Liver (tissue), 9 donors: ENCODE data around the gene KCNIP4. TPM values are rescaled to one million over a fixed set of nuclear protein-coding genes. Genes with fewer than 3 reads are reported as not detected.

Experiments used
- DNase-seq: peaks from one replicate; pipeline ENCODE4 v3.0.0-alpha.2; 2017; ENCODE audit warnings: low spot score
- H3K27ac ChIP-seq, 2 donors: one replicate each; pipeline ENCODE4 v1.7.0; 2013; ENCODE audit warnings: inconsistent platforms in 2 of 2, low read length in 2 of 2, control low read depth in 1 of 2, low read depth in 1 of 2, mild to moderate bottlenecking in 1 of 2
- H3K27me3 ChIP-seq, 4 donors: one replicate each; pipeline versions ENCODE4 v1.6.1 to v1.7.0; 2013; ENCODE audit warnings: low read length in 3 of 4, inconsistent platforms in 1 of 4, mild to moderate bottlenecking in 1 of 4, moderate library complexity in 1 of 4; ENCODE audit not compliant: control insufficient read depth in 4 of 4, insufficient read depth in 4 of 4
- H3K36me3 ChIP-seq, 4 donors: one replicate each; pipeline versions ENCODE4 v1.6.1 to v1.7.0; 2013; ENCODE audit warnings: low read length in 3 of 4, mild to moderate bottlenecking in 3 of 4, low read depth in 1 of 4, moderate library complexity in 1 of 4; ENCODE audit not compliant: control insufficient read depth in 4 of 4, insufficient read depth in 3 of 4
- H3K4me1 ChIP-seq, 4 donors: one replicate each; pipeline versions ENCODE4 v1.6.1 to v1.7.0; 2013; ENCODE audit warnings: low read length in 3 of 4, mild to moderate bottlenecking in 3 of 4, moderate library complexity in 1 of 4; ENCODE audit not compliant: control insufficient read depth in 4 of 4, insufficient read depth in 4 of 4
- H3K4me3 ChIP-seq, 3 donors: one replicate each; pipeline versions ENCODE4 v1.6.1 to v1.7.0; 2013; ENCODE audit warnings: low read length in 3 of 3, control low read depth in 1 of 3, low read depth in 1 of 3, mild to moderate bottlenecking in 1 of 3
- H3K9ac ChIP-seq, 2 donors: one replicate each; pipeline ENCODE4 v1.7.0; 2013; ENCODE audit warnings: low read length in 2 of 2, mild to moderate bottlenecking in 2 of 2, moderate library complexity in 2 of 2, control low read depth in 1 of 2, low read depth in 1 of 2
- H3K9me3 ChIP-seq, 4 donors: one replicate each; pipeline versions ENCODE4 v1.6.1 to v1.7.0; 2013; ENCODE audit warnings: low read length in 3 of 4; ENCODE audit not compliant: control insufficient read depth in 4 of 4
- ATF3 ChIP-seq: IDR thresholded peaks from 2 replicates; pipeline ENCODE4 v1.6.1; 2016; ENCODE audit warnings: antibody characterized with exemption
- CTCF ChIP-seq: fragments of 150-350 bp; IDR thresholded peaks from 2 replicates; pipeline ENCODE4 v1.5.1; 2017; ENCODE audit warnings: improper control_type of control experiment, low read depth, low read length; ENCODE audit not compliant: missing input control
- EGR1 ChIP-seq, 2 donors: IDR thresholded peaks; 2 replicates each; pipeline ENCODE4 v1.6.1; 2016 to 2018; ENCODE audit warnings: antibody characterized with exemption in 2 of 2, low read depth in 2 of 2
- FOXA1 ChIP-seq: IDR thresholded peaks from 2 replicates; pipeline ENCODE4 v1.6.1; 2016; ENCODE audit warnings: antibody characterized with exemption
- FOXA2 ChIP-seq: IDR thresholded peaks from 2 replicates; pipeline ENCODE4 v1.6.1; 2016; ENCODE audit warnings: antibody characterized with exemption
- GABPA ChIP-seq, 2 donors: IDR thresholded peaks in 1 of 2; conservative IDR thresholded peaks in 1 of 2; 2 replicates each; pipeline ENCODE4 v1.6.1; 2016; ENCODE audit warnings: antibody characterized with exemption in 2 of 2, mild to moderate bottlenecking in 1 of 2, moderate library complexity in 1 of 2
- HNF4A ChIP-seq, 2 donors: conservative IDR thresholded peaks; 2 replicates each; pipeline ENCODE4 v1.6.1; 2016; ENCODE audit warnings: antibody characterized with exemption in 2 of 2, mild to moderate bottlenecking in 2 of 2
- HNF4G ChIP-seq: IDR thresholded peaks from 2 replicates; pipeline ENCODE4 v1.6.1; 2016; ENCODE audit warnings: antibody characterized with exemption
- MAX ChIP-seq: IDR thresholded peaks from 2 replicates; pipeline ENCODE4 v1.6.1; 2016; ENCODE audit warnings: antibody characterized with exemption
- NR2F2 ChIP-seq: IDR thresholded peaks from 2 replicates; pipeline ENCODE4 v1.6.1; 2016; ENCODE audit warnings: antibody characterized with exemption
- RAD21 ChIP-seq, 2 donors: IDR thresholded peaks; 2 replicates each; pipeline ENCODE4 v1.6.1; 2016; ENCODE audit warnings: antibody characterized with exemption in 2 of 2, mild to moderate bottlenecking in 2 of 2
- REST ChIP-seq: IDR thresholded peaks from 2 replicates; pipeline ENCODE4 v1.6.1; 2016; ENCODE audit warnings: antibody characterized with exemption, mild to moderate bottlenecking
- RXRA ChIP-seq, 2 donors: IDR thresholded peaks; 2 replicates each; pipeline ENCODE4 v1.6.1; 2017 to 2018; ENCODE audit warnings: antibody characterized with exemption in 2 of 2, mild to moderate bottlenecking in 1 of 2
- SP1 ChIP-seq: IDR thresholded peaks from 2 replicates; pipeline ENCODE4 v1.6.1; 2018; ENCODE audit warnings: antibody characterized with exemption, mild to moderate bottlenecking
- WGBS: extraction: QIAGEN DNeasy Blood & Tissue Kit; methylation state at CpG from one replicate; pipeline ENCODE4 v1.1.7; 2013; 5-methylcytosine and 5-hydroxymethylcytosine counted together
- polyA plus RNA-seq, 2 donors: library from polyadenylated mRNA; stranded (reverse) in 1 of 2; unstranded in 1 of 2; fragments of 200-250 nt in 1 of 2; fragments of >200 nt in 1 of 2; fragmentation: Nextera tagmentation in 1 of 2; extraction: Ambion mirVana in 1 of 2; gene quantifications; one replicate each; pipeline versions ENCODE4 v1.2.1 to v1.2.3, GENCODE V29; 2013 to 2015
- total RNA-seq, 2 donors: library from RNA; depleted of rRNA; stranded (reverse); fragments of >200 nt; gene quantifications; one replicate each; pipeline ENCODE4 v1.2.3, GENCODE V29; 2014
- donor health status: healthy.
- donor health status: healthy.
- donor health status: healthy.
- donor health status: healthy.
- donor health status: healthy.

KCNIP4 gene
- total and polyA plus RNA-seq, 4 donors: 0.08 to 0.14 TPM; not detected in 2

GRCh38 chr4:21915761-21916160 is 32.8 kb downstream of the KCNIP4 start:
- H3K9ac ChIP-seq: no peak overlapping the region
- no peak for TF ChIP-seq NR2F2
- no peaks in the 10 kb centered on the region for H3K4me1 ChIP-seq
- H3K36me3 ChIP-seq: no peaks in the 10 kb centered on the region
- H3K27me3 ChIP-seq: no peaks in the 10 kb centered on the region
- no peaks in the 10 kb centered on the region for H3K9me3 ChIP-seq
- no peak for DNase-seq
- H3K4me3 ChIP-seq: no peak overlapping the region
- 63% methylated on average over 3 of the region's 3 CpGs for WGBS
- H3K27ac ChIP-seq: no peak overlapping the region

- DNase-seq: no peak
- peaks cover 2 to 13% (median 10%) of the 10 kb centered on the region in 4 donors for H3K9me3 ChIP-seq
- no peaks in the 10 kb centered on the region for H3K4me1 ChIP-seq
- no peaks in the 10 kb centered on the region for H3K27me3 ChIP-seq
- TF ChIP-seq SP1: no peak
- no peak for TF ChIP-seq ATF3
- no peak for TF ChIP-seq FOXA2
- TF ChIP-seq MAX: no peak
- no peak overlapping the region for H3K9ac ChIP-seq
- 80% methylated on average over 1 of the region's 1 CpG for WGBS
- H3K4me3 ChIP-seq: no peak overlapping the region
- no peak overlapping the region for H3K27ac ChIP-seq
- H3K36me3 ChIP-seq: no peaks in the 10 kb centered on the region
These were observed 46.7 kb downstream of the KCNIP4 start for GRCh38 chr4:21901831-21902230.

GRCh38 chr4:21901281-21901680 is 47.3 kb downstream of the KCNIP4 start:
- no peak overlapping the region for H3K4me3 ChIP-seq
- TF ChIP-seq EGR1 (IDR thresholded peaks at IDR 0.05; ENCODE audit: low read depth in 2 of 2) (no peak), FOXA1 (no peak), GABPA (IDR thresholded peaks at IDR 0.05 in 1 of 2, conservative IDR thresholded peaks at IDR 0.05 in 1 of 2) (no peak), RXRA (IDR thresholded peaks at IDR 0.05) (no peak), HNF4G (no peak), FOXA2 (no peak), RAD21 (IDR thresholded peaks at IDR 0.05) (no peak), CTCF (no peak), HNF4A (conservative IDR thresholded peaks at IDR 0.05) (no peak)
- no peaks in the 10 kb centered on the region for H3K4me1 ChIP-seq
- no peak for DNase-seq
- peaks cover 2 to 13% (median 10%) of the 10 kb centered on the region in 4 donors for H3K9me3 ChIP-seq
- H3K36me3 ChIP-seq: no peaks in the 10 kb centered on the region
- no peaks in the 10 kb centered on the region for H3K27me3 ChIP-seq
- no peak overlapping the region for H3K9ac ChIP-seq
- no peak overlapping the region for H3K27ac ChIP-seq
- 81% methylated on average over 2 of the region's 2 CpGs for WGBS

GRCh38 chr4:21900211-21900610 is 48.4 kb downstream of the KCNIP4 start:
- Histone ChIP-seq H3K27ac (no peak overlapping the region), H3K36me3 (no peaks in the 10 kb centered on the region), H3K9me3 (peaks cover 2 to 13% (median 10%) of the 10 kb centered on the region in 4 donors), H3K27me3 (no peaks in the 10 kb centered on the region), H3K4me3 (no peak overlapping the region), H3K9ac (no peak overlapping the region), H3K4me1 (no peaks in the 10 kb centered on the region)
- no peak for DNase-seq
- 36% methylated on average over 2 of the region's 2 CpGs for WGBS
- no peak for TF ChIP-seq HNF4G
- no peak for TF ChIP-seq CTCF
- TF ChIP-seq NR2F2: no peak
- no peak for TF ChIP-seq FOXA2
- TF ChIP-seq EGR1 (IDR thresholded peaks at IDR 0.05; ENCODE audit: low read depth in 2 of 2): no peak
- TF ChIP-seq FOXA1: no peak
- no peak for TF ChIP-seq MAX
- TF ChIP-seq REST: no peak
- TF ChIP-seq ATF3: no peak
